GM12878 (cell line): ENCODE results near the gene MMRN2. TPM values are rescaled to one million over a fixed set of nuclear protein-coding genes. Genes with fewer than 3 reads are reported as not detected.
A peak's percentile ranks its signal among the peaks of the same experiment; 100 is the strongest.

Experiments used
- ATAC-seq: fragments of 200-7000 bp; cut with Tn5 transposase; 3 replicates; pipeline ENCODE4 v1.9.1; 2020; ENCODE audit warnings: mild to moderate bottlenecking, moderate library complexity
- BruUV-seq: library from RNA; stranded (reverse); fragments of 400-500 nt; replicated peaks from 2 replicates; lab custom pipeline; 2021; lab: Mats Ljungman, UMichigan
- CTCF ChIA-PET: fragments of 300-600 bp; sonication (Branson Sonifier 250); formaldehyde crosslinking; extraction: SDS; loops from one replicate; lab custom pipeline; 2021; ENCODE audit warnings: inconsistent platforms; lab: Yijun Ruan, JAX
- POLR2A ChIA-PET: fragments of 350-600 bp; formaldehyde crosslinking; extraction: SDS; loops from one replicate; lab custom pipeline; 2021; ENCODE audit warnings: inconsistent platforms; lab: Charles Lee
- RAD21 ChIA-PET: fragments of 300-600 bp; sonication (Branson Sonifier 250); formaldehyde crosslinking; loops from one replicate; lab custom pipeline; 2023; ENCODE audit warnings: antibody characterized with exemption; ENCODE audit not compliant: unreplicated experiment; lab: Charles Lee
- SMC1A ChIA-PET: fragments of 300-600 bp; sonication (Branson Sonifier 250); formaldehyde crosslinking; loops from one replicate; lab custom pipeline; 2023; ENCODE audit not compliant: unreplicated experiment, uncharacterized antibody; lab: Charles Lee
- DNase-seq: peaks from one replicate; pipeline ENCODE4 v3.0.0-alpha.2; 2011; ENCODE audit warnings: low read depth, low spot score
- FAIRE-seq: peaks from 3 replicates; lab custom pipeline; 2011; peaks lifted over from hg19 to GRCh38; lab: Jason Lieb, UNC
- H2AFZ ChIP-seq: 2 replicates; pipeline ENCODE4 v1.6.0; 2011; ENCODE audit warnings: low read depth, low read length, control low read depth; ENCODE audit not compliant: control insufficient read depth
- H3K27ac ChIP-seq: 2 replicates; pipeline ENCODE4 v1.5.1; 2011; ENCODE audit warnings: control low read depth; ENCODE audit not compliant: control insufficient read depth, insufficient read depth
- H3K27me3 ChIP-seq, 2 experiments: replicated peaks in 1 of 2; 2 replicates each; pipeline versions ENCODE4 v1.6.0 to v1.6.1; 2011; ENCODE audit warnings: low read length in 1 of 2; ENCODE audit not compliant: control insufficient read depth in 2 of 2, insufficient read depth in 2 of 2
- H3K36me3 ChIP-seq, 2 experiments: 2 replicates each; pipeline ENCODE4 v1.5.1; 2011; ENCODE audit warnings: low read length in 1 of 2; ENCODE audit not compliant: control insufficient read depth in 2 of 2, insufficient read depth in 2 of 2
- H3K4me1 ChIP-seq: 2 replicates; pipeline ENCODE4 v1.6.1; 2011; ENCODE audit warnings: mild to moderate bottlenecking, low read length, moderate library complexity, mixed read lengths; ENCODE audit not compliant: control insufficient read depth, insufficient read depth
- H3K4me2 ChIP-seq: 2 replicates; pipeline ENCODE4 v1.6.0; 2011; ENCODE audit warnings: control low read depth; ENCODE audit not compliant: control insufficient read depth, insufficient read depth
- H3K4me3 ChIP-seq: fragments of 200-600 bp; sonication (generic); 2 replicates; pipeline ENCODE4 v1.5.1; 2016
- H3K79me2 ChIP-seq: 2 replicates; pipeline ENCODE4 v1.6.0; 2011; ENCODE audit warnings: low read length; ENCODE audit not compliant: control insufficient read depth, insufficient read depth
- H3K9ac ChIP-seq: 2 replicates; pipeline ENCODE4 v1.8.0; 2011; ENCODE audit warnings: low read length, control low read depth, mixed read lengths; ENCODE audit not compliant: control insufficient read depth, insufficient read depth
- H3K9me3 ChIP-seq: replicated peaks from 3 replicates; pipeline ENCODE4 v1.5.1; 2011; ENCODE audit warnings: mild to moderate bottlenecking, low read length; ENCODE audit not compliant: control insufficient read depth, insufficient read depth
- H4K20me1 ChIP-seq: 2 replicates; pipeline ENCODE4 v1.6.0; 2011; ENCODE audit not compliant: control insufficient read depth, insufficient read depth
- CHD2 ChIP-seq: IDR thresholded peaks from 2 replicates; pipeline ENCODE4 v1.6.1; 2011; ENCODE audit warnings: low read depth, low read length, improper control_type of control experiment, borderline replicate concordance
- ESRRA ChIP-seq: IDR thresholded peaks from 2 replicates; pipeline ENCODE4 v1.6.1; 2012; ENCODE audit warnings: mild to moderate bottlenecking, low read length, improper control_type of control experiment
- KLF5 ChIP-seq: fragments of 450-650 bp; IDR thresholded peaks from 2 replicates; pipeline ENCODE4 v1.6.1; 2014; ENCODE audit warnings: mild to moderate bottlenecking; ENCODE audit not compliant: partially characterized antibody
- LARP7 ChIP-seq: fragments of 450-650 bp; IDR thresholded peaks from 2 replicates; pipeline ENCODE4 v1.6.1; 2017; ENCODE audit warnings: mild to moderate bottlenecking
- MEF2B ChIP-seq: fragments of 450-650 bp; IDR thresholded peaks from 2 replicates; pipeline ENCODE4 v1.6.1; 2018; ENCODE audit warnings: mild to moderate bottlenecking, moderate library complexity; ENCODE audit not compliant: partially characterized antibody, poor library complexity, severe bottlenecking
- MYB ChIP-seq: fragments of 150-350 bp; IDR thresholded peaks from 2 replicates; pipeline ENCODE4 v1.6.1; 2014; ENCODE audit warnings: mild to moderate bottlenecking, low read depth, low read length, borderline replicate concordance
- NBN ChIP-seq: fragments of 450-650 bp; IDR thresholded peaks from 2 replicates; pipeline ENCODE4 v1.6.1; 2016
- POLR2AphosphoS2 ChIP-seq: IDR thresholded peaks from 2 replicates; pipeline ENCODE4 v1.6.1; 2011; ENCODE audit warnings: low read depth, mild to moderate bottlenecking, low read length, improper control_type of control experiment, moderate library complexity
- RAD51 ChIP-seq: fragments of 450-650 bp; IDR thresholded peaks from 2 replicates; pipeline ENCODE4 v1.6.1; 2016; ENCODE audit warnings: moderate library complexity, mild to moderate bottlenecking, inconsistent platforms
- RB1 ChIP-seq: fragments of 450-650 bp; formaldehyde crosslinking; IDR thresholded peaks from 2 replicates; pipeline ENCODE4 v1.6.1; 2017; ENCODE audit warnings: mild to moderate bottlenecking, borderline replicate concordance
- SMAD1 ChIP-seq: fragments of 450-650 bp; IDR thresholded peaks from 2 replicates; pipeline ENCODE4 v1.6.1; 2018; ENCODE audit warnings: mild to moderate bottlenecking, low read depth; ENCODE audit not compliant: partially characterized antibody
- TCF12 ChIP-seq: IDR thresholded peaks from 2 replicates; pipeline ENCODE4 v1.6.1; 2011; ENCODE audit warnings: low read depth, mild to moderate bottlenecking, low read length
- YY1 ChIP-seq: IDR thresholded peaks from 2 replicates; pipeline ENCODE4 v1.6.1; 2011; ENCODE audit warnings: low read depth, mild to moderate bottlenecking, low read length
- ZNF592 ChIP-seq: fragments of 450-650 bp; IDR thresholded peaks from 2 replicates; pipeline ENCODE4 v1.6.1; 2017; ENCODE audit warnings: mild to moderate bottlenecking, moderate library complexity
- WGBS: methylation state at CpG from one replicate; pipeline ENCODE4 v1.1.6; 2016; ENCODE audit warnings: low lambda C conversion rate; ENCODE audit not compliant: insufficient replicate concordance, insufficient coverage; ENCODE audit errors: missing lambda C conversion rate; 5-methylcytosine and 5-hydroxymethylcytosine counted together
- in situ Hi-C: fragments of 300-500 bp; cut with MboI; formaldehyde crosslinking; loops from 9 replicates; pipeline ENCODE4 v1.14.3; 2018; ENCODE audit warnings: mixed read lengths
- intact Hi-C: fragments of 100-400 bp; cut with micrococcal nuclease; formaldehyde crosslinking; loops from one replicate; pipeline ENCODE4 v1.14.2; 2022; ENCODE audit not compliant: unreplicated experiment
- polyA plus RNA-seq, 11 experiments: library from polyadenylated mRNA; depleted of rRNA in 4 of 11; unstranded in 6 of 11; stranded (reverse) in 5 of 11; fragments of >200 nt; fragmentation: Nextera tagmentation in 4 of 11; fragmentation: Illumina TruSeq in 1 of 11; extraction: Ambion mirVana in 4 of 11; extraction: Trizol in 1 of 11; gene quantifications; 1 replicate in 1 of 11; 2 replicates in 10 of 11; pipeline versions ENCODE4 v1.2.1 to v1.2.3, GENCODE V29; 2011 to 2016; ENCODE audit warnings: inconsistent platforms in 2 of 11, missing spikeins in 2 of 11, low read depth in 1 of 11
- total RNA-seq, 4 experiments: library from RNA; depleted of rRNA in 3 of 4; stranded (reverse); fragments of >200 nt in 3 of 4; fragmentation: Illumina TruSeq in 1 of 4; extraction: Trizol in 1 of 4; gene quantifications; 2 replicates each; pipeline versions ENCODE4 v1.2.1 to v1.2.3, GENCODE V29; 2013 to 2021

The MMRN2 gene
- total and polyA plus RNA-seq, 10 of the 15 experiments (the other 5 are each of a cell fraction or from before 2014, with no cell fraction given) = 0.09 to 1.0 (median 0.54) TPM; not detected in 3

- 0 out of 2 replicates have a peak, but pooled peaks have one; percentile 8 for TF ChIP-seq RAD51
- TF ChIP-seq, all 136 proteins: peak for 6
These were observed 57.6 kb downstream of the MMRN2 start (continued) for GRCh38 chr10:86899670-86900276.

GRCh38 chr10:86899132-86899531, 58.3 kb downstream of the MMRN2 start:
- ATAC-seq = no peak
- Histone ChIP-seq H3K27ac (no peak overlapping the region), H3K9me3 (no peaks in the 10 kb centered on the region)
- no peak for TF ChIP-seq POLR2AphosphoS2
- no peak for TF ChIP-seq YY1
- no peak for TF ChIP-seq RB1
- TF ChIP-seq ESRRA = no peak
- TF ChIP-seq TCF12 = no peak
- no peak for TF ChIP-seq MYB
- TF ChIP-seq CHD2 = no peak
- TF ChIP-seq MEF2B = no peak
- no peak for TF ChIP-seq NBN
- no peak for TF ChIP-seq LARP7
- no peak for TF ChIP-seq KLF5
- no peak for TF ChIP-seq SMAD1
- TF ChIP-seq ZNF592 = no peak
- TF ChIP-seq, all 136 proteins: peak for 0
- 94% methylated on average over 6 of the region's 6 CpGs for WGBS
- in situ Hi-C loops = loop anchor here (5.0 kb wide), 1 partner anchor 197 kb away; no protein-coding TSS in a partner anchor
- Histone ChIP-seq H3K79me2 (no peaks in the 10 kb centered on the region), H3K36me3 (peaks cover 4% of the 10 kb centered on the region in 2 experiments; a peak in 3 of 4 replicates), H3K4me2 (no peak overlapping the region), H3K27me3 (no peaks in the 10 kb centered on the region), H3K9ac (no peak overlapping the region), H3K4me3 (no peak overlapping the region), H4K20me1 (no peaks in the 10 kb centered on the region), H2AFZ (no peak overlapping the region), H3K4me1 (no peaks in the 10 kb centered on the region)
- DNase-seq (no peak), FAIRE-seq (no peak)
- ChIA-PET SMC1A (interaction anchor here (0.8 to 3.9 kb wide), 13 partner anchors 9 to 897 kb away, joined by 3 to 19 read pairs (median 4); no protein-coding TSS in a partner anchor), RAD21 (interaction anchor here (0.7 to 3.5 kb wide), 6 partner anchors 133 to 209 kb away, joined by 3 to 16 read pairs (median 8); no protein-coding TSS in a partner anchor), POLR2A (no interaction called here), CTCF (interaction anchor here (0.9 to 5.9 kb wide), 21 partner anchors 9 to 314 kb away, joined by 3 to 86 read pairs (median 4); no protein-coding TSS in a partner anchor)
- intact Hi-C loops = loop anchor here (1.0 kb wide), 3 partner anchors 188 to 211 kb away; no protein-coding TSS in a partner anchor
- BruUV-seq = no TSS peak
